Skin of body (tissue), 2 donors: ENCODE measurements around the gene SMOC2. TPM values are rescaled to one million over a fixed set of nuclear protein-coding genes. Genes with fewer than 3 reads are reported as not detected.
"Not testable (repeated sequence)": the region's sequence is repeated elsewhere in the genome, so short reads cannot be mapped to it uniquely, and the experiment has no call there.

Source experiments
- DNase-seq: peaks from one replicate; lab custom pipeline; 2025; lab: John Stamatoyannopoulos, UW
- total RNA-seq: library from RNA; depleted of rRNA; stranded (reverse); fragments of >200 nt; gene quantifications from one replicate; pipeline ENCODE4 v1.2.3, GENCODE V29; 2014

SMOC2 gene
- total RNA-seq, 1 donor from 2014 or later: 29.6 TPM

DNA sequence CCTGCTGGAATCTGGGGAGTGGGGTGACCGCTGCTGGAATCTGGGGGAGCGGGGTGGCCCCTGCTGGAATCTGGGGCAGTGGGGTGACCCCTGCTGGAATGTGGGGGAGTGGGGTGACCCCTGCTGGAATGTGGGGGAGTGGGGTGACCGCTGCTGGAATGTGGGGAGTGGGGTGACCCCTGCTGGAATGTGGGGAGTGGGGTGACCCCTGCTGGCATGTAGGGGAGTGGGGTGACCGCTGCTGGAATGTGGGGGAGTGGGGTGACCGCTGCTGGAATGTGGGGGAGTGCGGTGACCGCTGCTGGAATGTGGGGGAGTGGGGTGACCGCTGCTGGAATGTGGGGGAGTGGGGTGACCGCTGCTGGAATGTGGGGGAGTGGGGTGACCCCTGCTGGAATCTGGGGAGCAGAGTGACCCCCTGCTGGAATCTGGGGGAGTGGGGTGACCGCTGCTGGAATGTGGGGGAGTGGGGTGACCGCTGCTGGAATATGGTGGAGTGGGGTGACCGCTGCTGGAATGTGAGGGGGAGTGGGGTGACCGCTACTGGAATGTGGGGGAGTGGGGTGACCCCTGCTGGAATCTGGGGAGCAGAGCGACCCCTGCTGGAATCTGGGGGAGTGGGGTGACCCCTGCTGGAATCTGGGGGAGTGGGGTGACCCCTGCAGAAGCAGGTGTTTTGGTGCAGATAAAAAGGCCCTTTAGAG is 97.4 kb downstream of the SMOC2 start:
- DNase-seq: not testable (repeated sequence)

DNA sequence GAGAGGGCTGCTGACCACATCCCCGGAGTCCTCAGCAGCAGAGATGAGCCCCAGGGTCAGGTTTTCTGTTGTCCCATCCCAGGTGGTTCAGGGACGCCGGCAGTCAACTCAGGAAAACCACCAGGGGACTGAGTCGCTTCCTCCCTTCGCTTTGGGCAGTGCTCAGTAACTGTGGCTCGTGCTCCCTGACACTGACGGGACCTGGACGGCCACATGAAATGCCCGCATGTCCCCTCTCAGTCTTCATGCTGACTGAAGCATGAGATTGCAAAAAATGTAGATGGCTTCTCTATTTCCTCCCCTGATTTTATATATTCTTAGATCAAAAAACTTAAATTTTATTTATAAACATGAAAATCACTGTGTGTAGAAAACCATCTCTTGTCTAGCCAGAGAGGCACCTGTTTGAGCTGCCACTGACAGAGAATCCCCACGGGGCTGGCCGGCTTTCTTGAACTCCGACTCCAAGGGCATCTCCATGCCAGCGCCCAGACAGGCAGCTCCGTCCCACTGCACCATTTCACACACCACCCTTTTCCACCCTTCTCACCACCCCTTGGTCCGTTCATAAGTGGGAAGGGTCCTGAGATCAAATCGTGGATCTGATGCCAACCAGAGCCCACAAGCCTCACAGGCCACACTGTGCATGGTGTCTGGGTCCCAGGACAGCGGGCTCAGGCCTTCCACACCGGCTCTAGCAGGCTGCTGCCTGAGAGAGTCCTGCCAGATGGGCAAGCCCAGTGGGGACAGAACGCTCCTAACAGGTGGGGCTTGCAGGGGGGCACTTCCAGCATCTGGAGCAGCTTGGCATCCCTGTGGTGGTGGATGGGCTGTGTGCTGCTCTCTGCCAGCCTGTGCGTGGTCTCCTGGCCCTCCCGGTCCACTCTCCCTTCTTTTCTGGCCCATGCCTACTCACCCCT is 98.2 kb downstream of the SMOC2 start:
- DNase-seq: no peak

DNA sequence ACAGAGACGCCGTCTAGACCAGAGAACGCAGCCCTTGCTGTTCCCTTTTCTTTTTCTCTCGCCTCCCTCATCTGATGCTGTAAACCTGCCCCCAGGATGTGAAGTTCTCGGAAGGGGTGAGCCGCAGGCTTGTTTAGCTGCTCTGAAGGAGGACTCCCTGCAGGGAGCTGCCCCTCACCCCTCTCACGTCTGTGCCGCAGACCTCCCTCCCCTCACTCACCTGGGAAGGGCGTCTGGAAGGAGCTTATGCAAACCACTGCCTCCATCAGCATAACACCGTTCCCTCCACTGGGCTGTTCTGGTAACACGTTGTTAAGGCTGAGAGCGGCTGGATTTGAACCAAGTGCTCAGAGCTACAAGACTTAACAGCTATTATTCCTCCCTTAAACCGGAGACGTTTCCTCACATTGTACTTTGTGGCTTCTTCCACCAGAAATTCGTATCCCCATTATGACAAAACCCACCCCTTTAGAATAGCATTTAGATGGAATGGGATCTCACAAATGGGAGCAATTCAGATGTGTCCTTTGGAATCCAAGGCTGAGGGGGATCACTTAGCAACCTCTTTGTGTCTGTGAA is 99.8 kb downstream of the SMOC2 start:
- no peak for DNase-seq

DNA sequence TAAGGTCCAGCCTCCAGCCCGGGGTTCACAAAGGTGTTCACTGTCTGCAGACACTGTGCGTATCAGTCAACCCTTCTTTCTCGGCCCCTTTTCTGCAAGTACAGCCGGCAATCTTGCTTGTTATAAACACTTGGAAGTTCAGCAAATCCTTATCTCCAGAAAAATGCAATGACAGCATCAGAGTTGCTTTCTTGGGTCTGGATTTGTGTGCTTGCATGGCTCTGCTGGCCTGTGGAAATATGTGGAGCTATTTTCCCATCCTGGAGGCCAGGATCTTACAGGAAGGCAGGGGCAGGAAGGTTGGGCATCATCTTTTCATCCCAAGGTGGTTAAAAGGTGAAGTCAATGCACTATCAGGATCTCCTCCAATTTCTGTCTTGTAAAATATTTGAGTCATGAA is 100.3 kb downstream of the SMOC2 start:
- DNase-seq: no peak

DNA sequence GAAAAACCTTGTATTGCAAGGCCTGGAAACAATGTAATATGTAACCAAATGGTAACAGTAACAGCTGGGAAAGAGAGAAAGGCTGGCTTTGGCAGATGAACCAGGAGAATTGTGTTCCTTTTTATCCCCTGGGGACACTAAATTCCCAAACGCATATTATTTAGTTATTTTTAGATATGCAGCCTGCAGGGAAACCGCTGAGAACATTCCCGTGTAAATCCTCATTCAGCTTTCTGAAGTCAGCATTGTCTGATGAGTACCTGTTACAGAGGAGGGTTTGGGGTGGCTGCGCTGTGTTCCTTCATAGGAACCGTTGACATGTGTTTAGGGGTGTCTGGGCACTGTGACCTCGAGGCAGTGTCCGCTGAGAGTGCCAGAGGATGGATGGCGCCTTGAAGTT is 101.3 kb downstream of the SMOC2 start:
- no peak for DNase-seq

DNA sequence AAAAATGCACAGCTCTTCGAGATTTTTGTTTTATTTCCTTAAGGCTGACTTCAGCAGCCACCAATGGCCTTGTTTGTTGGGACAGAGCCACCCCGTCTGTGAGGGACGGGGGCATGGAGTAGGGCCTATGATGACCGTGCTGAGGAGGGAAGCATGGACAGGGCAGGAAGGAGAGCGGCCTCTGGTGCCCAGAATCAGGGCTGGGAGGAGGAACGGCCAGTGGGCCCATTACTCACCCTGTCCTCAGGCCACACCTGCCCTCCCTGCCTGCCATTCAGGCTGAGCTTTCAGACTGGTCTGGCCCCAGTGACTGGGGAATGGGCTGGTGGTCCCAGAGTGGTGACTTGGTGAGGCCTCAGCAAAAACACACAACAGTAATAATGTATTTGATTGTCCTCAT is 104.4 kb downstream of the SMOC2 start:
- no peak for DNase-seq

DNA sequence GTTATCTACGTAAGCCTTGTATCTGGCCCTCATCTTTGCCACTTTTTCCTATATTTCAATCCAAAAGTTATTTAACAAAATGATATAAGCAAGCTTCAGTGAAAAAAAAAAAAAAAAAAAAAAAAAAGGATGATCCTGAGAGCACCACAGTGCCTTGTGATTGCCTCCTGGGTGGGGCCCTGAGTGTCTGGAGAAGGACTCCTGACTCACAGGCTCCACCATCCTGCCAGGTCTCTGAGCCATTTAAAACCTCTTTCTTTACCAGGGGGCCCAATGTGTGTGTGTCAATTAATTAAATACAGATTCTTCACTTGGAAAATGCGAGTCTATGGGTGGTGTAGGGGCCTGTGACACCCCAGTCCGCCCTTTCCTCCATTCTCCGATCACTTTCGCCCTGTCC is 105.2 kb downstream of the SMOC2 start:
- DNase-seq: no peak

DNA sequence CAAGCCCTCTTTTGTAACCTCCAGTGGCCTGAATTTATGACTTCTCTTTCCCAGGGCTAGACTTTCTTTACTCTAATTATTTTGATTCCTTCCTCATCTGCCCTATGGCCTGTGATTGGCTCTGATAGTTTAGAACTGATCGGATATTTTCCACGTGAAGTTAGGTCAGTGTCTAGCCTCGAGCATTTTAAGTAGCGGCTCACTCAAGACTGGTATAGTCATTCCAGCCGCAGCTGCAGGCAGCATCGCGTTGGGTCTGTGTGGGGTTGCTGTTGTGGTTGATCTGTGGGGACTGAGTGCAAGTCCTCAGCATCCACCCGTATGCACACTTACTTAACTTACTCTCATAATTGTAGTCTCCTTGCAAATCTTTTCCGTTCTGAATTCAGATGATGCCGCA is 105.7 kb downstream of the SMOC2 start:
- no peak for DNase-seq

DNA sequence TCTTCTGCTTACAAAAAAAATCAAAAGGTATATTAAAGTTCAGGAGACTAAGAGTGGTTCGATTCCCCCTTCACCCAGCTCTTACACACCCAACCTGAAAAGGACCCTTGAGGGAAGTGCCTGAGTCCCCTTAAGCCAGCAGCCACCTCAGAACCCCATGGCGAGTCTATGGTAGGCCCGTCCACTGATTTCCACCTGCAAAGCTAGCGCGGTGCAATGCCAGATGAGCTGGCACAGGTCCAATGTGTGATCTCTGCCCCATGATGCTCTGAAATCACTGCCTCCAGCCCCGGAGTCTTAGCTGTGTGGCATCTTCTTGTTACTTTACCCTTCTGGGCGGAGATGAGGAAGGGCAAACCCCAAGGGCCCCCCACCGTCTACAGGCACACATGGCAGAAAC is 109.3 kb downstream of the SMOC2 start:
- DNase-seq: no peak

DNA sequence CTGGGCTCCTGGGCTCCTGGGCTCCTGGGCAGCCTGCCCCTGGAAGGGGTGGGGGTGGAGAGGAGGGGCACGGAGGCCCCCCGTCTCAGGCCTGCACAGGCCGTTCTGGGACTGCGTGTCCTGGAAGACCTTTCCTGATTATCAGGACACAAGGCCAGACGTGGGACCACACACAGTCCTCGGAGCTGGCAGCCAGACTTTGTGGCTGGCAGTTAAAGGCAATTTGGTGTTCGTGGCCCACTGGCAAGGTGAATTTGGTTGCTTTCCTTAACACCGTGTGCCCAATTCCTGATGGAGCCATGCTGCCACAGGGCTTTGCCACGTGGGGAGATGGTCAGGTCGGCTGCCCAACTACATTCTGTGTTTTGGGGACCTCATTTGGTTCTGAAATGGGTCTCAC is 113.5 kb downstream of the SMOC2 start:
- no peak for DNase-seq

DNA sequence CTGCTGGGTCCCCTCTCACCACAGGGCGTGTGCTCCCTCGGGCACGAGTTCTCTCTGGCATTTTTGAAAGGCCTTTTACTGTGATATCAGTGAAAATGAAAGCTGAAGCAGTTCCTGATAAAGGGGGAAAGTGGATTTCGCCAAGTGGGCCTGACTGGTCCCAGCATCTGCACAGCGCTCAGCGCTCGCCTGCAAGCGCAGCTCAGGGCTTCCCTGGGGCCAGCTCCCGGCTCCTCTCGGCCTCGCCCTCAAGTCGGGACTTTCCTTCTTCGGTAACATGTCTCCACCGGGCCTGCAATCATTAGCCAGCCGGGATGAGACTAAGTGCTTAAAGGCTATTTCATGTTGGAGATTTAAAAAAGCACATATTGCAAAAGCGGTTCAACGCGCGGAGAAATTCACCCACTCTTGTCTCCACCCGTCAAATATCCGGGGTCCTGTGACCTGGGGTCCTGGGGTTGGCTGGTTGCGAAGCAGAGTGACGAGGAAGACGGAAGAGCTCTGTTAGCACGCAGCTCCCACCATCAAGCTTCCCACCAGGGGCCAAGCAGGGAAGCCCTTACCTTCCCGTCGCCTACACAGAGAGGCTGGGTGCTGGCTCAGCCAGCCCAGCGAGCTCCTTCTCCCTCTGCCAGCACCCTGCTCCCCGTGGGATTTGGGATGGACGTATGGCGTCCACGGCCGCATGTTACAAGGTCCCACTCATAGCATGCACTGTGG is 114.1 kb downstream of the SMOC2 start:
- DNase-seq: no peak

DNA sequence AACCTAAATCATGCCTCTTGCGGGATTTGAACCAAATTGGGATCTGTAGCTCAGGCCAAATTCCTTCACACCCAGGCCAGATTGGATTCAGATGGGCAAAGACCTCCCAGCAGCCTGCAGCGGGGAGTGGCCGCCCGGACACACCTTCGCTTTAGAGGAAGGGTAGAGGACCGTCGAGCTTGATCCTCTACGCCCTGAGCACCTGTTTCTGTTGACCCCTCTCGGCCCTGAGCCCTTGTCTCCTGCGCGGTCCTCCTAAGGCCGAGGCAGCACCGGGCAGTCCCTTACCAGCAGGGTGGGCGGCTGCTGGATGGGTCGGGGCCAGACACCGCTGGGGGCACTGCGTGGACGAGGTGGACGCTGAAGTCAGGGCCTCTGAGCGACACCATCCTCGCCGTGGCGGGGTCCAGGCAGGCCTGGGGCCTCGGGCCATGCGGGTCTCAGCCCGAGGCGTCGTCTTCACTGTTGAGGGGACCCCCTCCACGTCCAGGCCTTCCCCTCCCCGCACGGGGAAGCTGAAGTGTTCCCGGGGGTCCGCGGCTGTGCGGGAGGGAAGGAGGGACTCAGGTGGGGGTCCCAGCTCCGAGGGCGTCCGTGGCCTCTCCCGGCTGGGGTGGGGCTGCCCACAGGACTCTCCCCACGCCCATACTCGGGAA is 114.8 kb downstream of the SMOC2 start:
- no peak for DNase-seq

DNA sequence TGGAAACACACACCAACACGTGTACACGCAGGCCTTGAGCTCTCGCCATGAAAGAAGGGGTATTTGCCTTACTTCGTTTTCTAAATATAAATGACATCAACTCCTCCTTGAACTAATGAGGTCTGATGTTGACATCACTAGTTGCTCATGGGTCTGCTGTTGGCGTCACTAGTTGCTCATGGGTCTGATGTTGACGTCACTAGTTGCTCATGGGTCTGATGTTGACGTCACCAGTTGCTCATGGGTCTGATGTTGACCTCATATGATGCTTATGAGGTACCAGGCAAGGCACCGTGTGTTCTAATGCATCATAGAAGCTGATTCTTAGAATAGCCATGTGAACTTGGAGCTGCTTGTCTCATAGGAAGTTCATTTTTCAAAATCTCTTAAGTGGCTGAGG is 116.5 kb downstream of the SMOC2 start:
- DNase-seq: no peak

DNA sequence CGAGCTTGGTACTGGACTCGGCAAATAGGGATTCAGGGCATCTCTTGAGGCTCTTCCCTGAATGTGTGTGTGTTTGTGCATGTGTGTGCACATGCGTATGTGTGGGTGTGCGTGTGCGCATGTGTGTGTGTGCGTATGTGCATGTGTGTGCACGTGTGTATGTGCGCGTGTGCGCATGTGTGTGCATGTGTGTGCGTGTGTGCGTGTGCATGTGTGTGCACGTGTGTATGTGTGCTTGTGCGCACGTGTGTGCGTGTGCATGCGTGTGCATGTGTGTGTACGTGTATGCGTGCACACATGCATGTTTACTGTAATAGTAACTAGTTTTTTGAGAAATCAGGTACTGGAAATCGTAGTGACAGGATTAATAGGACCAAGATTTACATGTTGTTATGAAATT is 117.7 kb downstream of the SMOC2 start:
- no peak for DNase-seq

DNA sequence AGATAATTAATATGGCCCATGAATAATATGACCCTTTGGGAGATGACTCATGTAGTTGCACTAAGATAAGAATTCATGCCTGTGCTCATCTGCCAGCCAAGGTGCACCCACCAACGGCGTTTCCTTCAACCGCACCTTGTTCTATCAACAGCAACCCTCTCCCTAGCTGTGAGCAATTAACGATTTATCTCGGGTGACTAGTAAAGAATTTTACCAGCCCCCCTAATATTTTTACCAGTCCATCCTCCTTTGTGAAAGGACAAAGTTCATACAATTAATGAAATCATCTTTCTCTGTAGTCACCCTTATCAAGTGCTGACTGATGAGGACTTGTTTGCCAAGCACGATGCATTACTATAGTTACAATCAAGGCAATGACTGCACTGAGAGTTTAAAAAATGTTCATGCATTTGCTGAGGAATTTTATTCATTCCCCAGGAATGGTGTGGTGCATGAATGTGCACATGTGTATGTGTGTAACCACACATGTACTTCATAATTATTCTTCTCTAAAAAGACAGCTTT is 118.7 kb downstream of the SMOC2 start:
- DNase-seq: peak; percentile 64

DNA sequence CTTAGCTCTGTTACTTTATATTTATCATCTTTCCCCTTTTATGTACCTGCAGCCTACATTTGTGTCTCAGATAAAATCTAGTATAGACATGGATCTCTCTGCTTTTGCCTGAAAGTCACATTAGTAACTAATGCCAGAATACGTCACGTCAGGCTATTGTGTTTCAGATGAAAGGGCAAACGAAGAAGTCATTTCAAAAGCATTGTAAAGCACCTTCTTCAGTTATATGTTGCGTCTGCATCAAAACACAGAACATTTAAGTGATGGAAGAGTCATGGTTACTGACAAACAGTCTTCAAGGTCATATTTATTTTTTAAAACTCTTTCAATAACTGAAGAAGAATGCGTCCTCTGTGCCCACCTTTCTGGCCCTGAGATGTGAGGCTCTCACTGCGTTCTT is 119.1 kb downstream of the SMOC2 start:
- DNase-seq: no peak

DNA sequence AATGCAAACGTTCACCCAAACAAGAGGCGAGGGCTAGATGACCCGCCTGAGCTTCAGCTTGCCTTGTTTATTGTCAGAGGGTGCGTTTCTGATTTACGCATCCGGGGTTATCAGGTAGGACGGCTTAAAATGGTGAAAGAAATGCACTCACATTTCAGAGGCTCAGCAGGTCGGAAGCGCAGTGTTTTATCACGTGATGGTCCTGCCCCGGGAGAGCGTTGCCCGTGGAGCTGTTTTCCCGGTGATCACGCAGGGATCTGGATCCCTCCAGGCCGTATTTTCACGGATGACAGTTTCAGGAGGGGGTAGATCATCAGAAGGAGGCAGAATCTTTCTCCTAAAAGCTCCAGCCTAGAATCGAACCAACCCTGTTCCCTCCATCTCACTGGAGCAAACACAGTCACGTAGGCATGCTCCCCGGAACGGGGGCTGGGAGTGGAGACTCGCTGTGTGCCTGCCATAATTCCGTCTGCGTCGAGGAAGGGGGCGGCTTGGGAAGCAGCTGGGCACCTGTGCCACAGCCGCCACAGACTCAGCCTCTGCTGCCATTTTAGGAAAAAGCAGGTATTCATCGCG is 121.7 kb downstream of the SMOC2 start:
- DNase-seq: no peak

DNA sequence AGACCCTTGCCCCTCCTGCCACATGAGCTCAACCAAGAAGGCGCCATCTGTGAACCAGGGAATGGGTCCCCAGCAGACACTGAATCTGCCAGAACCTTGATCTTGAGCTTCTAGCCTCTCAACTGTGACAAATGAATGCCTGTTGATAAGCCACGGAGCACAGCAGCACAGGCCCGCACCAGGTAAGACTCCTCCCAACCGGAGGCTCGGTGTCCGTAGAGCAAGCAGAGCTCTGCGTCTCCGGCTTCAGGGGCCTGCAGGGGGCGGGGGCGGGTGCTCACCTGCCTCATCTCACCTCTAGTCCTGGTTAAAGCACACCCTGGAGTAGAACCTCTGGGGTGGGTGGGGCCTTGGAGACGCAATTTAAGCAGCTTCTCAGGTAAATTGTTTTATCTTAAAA is 122.7 kb downstream of the SMOC2 start:
- DNase-seq: no peak

DNA sequence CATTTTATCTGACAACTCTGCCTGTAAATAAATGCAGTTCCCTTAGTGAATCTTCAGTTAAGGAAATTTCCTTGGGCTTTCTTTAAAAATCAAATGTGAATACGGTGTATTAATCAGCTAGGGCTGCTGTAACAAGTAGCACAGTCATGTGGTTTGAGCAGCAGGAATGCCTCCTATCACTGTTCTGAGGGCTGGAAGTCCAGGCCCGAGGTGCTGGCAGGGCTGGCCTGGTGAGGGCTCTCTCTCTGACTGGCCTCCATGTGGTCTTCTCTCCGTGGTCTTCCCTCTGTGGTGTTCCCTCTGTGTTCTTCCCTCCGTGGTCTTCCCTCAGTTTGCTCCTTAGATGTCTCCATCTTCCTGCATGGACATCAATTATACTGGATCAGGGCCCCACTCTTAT is 124.1 kb downstream of the SMOC2 start:
- no peak for DNase-seq

DNA sequence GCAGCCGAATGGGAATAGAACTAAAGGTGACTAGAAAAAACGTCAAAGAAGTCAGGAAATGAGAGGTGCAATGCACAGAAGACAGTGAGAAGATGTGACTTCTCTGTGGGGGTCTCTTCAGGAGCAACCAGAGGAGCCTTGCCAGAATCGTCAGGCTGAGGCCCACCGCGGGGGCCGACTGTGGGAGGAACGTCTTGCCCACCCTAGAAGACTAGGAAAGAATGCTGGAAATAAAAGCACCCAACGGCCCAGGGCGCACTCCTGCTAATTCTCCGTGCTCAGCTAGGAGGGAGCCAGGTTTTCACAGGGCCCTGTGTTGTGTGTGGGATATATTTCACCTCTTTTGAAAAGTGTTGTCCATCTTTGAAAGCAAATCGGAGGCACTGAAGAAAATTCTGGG is 129.2 kb downstream of the SMOC2 start:
- DNase-seq: no peak

DNA sequence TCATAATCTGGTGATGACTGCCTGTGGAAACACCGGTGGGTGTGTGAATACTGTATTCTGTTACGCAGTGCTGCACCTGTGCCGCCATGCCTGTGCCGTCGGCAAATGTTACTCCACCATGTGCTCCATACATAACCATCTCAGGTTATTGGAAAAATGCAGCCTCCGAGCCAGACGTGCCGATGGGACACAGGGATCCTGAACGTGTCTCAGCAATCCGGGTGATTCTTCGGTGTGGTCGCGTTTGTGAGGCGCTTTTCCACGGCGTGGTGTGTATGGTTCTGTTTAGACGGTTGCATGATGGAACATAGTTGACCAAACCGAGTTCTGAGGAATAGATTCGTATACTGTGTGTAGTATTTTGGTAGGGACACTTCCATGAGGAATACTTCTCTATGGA is 130.3 kb downstream of the SMOC2 start:
- DNase-seq: no peak
